ENCODE data around the gene MAPK1IP1L.

The MAPK1IP1L gene

DNA sequence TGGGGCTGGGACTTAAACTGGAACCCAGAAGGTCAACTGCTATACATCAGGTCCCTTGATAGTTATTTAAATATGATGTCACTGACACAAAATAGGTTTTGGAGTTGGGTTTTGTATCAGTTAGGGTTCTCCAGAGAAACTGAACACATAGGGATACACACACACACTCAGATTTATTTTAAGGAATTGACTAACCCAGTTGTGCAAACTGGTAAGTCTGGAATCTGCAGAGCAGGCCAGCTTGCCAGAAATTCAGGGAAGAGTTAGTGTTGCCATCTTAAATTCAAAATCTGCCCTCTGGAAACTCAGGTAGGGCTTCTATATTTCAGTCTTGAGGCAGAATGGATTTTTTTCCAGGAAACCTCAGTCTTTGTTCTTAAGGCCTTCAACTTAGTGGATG, 36.9 kb downstream of the MAPK1IP1L start:
- no peaks in the 10 kb centered on the region for H3K27me3 ChIP-seq
- no peak overlapping the region for H3K9ac ChIP-seq
- no peak for TF ChIP-seq Cebpa-rat (IDR thresholded peaks at IDR 0.05)
- 0 out of 2 replicates have a peak, but pooled peaks cover 4% of the 10 kb centered on the region for H3K9me3 ChIP-seq
- H3K4me3 ChIP-seq: no peak overlapping the region
- no peak overlapping the region for H3K4me2 ChIP-seq
- H3K27ac ChIP-seq: no peak overlapping the region
- no peaks in the 10 kb centered on the region for H3K4me1 ChIP-seq
- no peaks in the 10 kb centered on the region for H3K36me3 ChIP-seq
- H4K20me1 ChIP-seq: no peaks in the 10 kb centered on the region

DNA sequence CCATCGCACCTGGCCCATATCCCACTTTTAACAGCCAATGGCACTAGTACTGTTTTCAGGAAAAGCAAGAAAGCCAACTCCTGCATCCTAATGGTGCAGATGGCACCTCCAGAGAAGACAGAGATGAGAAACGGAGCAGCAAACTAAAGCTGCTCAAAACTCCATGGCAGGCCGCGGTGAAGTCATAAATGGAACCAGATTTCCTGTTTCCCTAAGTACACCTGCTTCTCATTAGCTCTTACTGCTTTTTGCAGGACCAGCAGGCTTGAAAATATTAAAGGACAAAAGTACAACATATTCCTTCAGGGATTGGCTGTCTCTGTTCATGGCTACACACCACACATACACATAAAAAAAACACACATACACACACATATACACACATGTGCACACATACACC, 40.9 kb downstream of the MAPK1IP1L start:
- no peak overlapping the region for H3K4me2 ChIP-seq
- no peaks in the 10 kb centered on the region for H4K20me1 ChIP-seq
- no peak for TF ChIP-seq Cebpa-rat (IDR thresholded peaks at IDR 0.05)
- no peak overlapping the region for H3K4me3 ChIP-seq
- H3K4me1 ChIP-seq: no peaks in the 10 kb centered on the region
- no peak overlapping the region for H3K27ac ChIP-seq
- no peaks in the 10 kb centered on the region for H3K36me3 ChIP-seq
- no peak overlapping the region for H3K9ac ChIP-seq
- no peaks in the 10 kb centered on the region for H3K9me3 ChIP-seq
- H3K27me3 ChIP-seq: no peaks in the 10 kb centered on the region

DNA sequence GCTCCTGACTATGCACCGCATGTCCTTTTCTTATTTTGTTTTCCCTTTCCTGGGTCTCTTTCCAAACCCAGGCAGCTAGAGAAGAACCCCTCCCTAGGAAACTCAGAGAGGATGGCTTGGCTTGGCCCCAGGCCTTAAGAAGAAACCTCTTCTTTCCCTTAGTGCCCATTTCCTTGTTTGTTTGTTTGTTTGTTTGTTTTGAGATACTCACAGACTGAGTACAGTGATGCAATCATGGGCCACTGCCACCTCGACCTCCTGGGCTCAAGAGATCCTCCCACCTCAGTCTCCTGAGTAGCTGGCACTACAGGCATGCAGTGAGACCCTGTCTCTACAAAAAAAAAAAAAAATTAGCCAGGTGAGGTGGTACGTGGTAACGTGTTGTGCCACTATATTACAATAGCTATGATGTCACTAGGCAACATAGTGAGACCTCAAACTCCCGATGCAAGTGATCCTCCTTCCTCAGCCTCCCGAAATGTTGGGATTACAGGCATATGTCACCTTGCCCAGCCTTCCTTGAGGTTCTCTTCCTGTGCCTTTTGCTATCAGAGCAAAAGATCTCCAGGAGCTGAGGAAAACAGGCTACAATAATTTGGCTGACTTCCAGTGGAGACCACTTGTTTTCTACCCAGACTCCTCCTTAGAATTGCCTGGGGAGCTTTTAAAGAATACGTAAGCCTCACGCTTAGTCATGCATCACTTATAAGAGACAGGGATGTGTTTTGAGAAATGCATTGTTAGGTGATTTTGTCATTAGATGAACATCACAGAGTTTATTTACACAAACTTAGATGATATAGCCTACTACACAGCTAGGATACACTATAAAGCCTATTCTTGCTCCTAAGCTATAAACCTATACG, 43.1 kb downstream of the MAPK1IP1L start:
- Histone ChIP-seq H3K4me1 (peaks cover 8% of the 10 kb centered on the region), H3K9ac (no peak overlapping the region), H4K20me1 (no peaks in the 10 kb centered on the region), H3K27ac (no peak overlapping the region), H3K4me2 (no peak overlapping the region), H3K36me3 (no peaks in the 10 kb centered on the region), H3K27me3 (no peaks in the 10 kb centered on the region), H3K4me3 (no peak overlapping the region), H3K9me3 (no peaks in the 10 kb centered on the region)
- no peak for TF ChIP-seq Cebpa-rat (IDR thresholded peaks at IDR 0.05)

DNA sequence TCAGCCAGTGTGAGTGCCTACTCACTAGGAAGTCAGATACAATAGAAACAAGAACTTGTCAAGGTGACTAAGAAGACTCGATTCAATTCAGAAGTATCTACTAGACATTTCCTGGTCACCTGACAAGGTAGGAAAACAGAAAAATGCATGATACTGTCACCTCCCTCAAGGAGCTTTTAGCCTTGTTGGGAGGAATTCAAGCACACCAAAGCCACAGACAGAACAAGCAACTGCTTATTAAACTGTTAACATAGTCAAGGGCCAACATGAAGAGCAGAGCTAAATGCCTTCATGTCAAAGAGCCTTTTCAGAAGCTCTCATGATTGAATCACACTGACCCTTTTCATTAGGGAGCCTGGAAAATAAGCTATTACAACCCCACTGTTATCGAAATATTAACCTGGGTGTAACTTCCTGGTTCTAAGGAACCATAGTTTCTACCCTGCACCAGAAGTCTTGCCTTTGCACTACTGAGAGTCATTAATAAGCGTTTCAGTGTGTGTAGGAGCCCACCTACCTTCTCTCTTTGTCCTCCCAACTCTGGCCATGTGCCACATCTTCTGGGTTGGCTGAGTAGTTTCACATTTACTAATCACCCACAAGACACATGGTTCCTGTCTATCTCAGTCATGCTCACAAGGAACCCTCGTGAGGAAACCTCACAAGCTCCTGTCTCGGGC, 46.6 kb downstream of the MAPK1IP1L start:
- no peak overlapping the region for H3K9ac ChIP-seq
- no peak overlapping the region for H3K27ac ChIP-seq
- no peak overlapping the region for H3K4me3 ChIP-seq
- no peaks in the 10 kb centered on the region for H3K9me3 ChIP-seq
- no peaks in the 10 kb centered on the region for H4K20me1 ChIP-seq
- H3K27me3 ChIP-seq: no peaks in the 10 kb centered on the region
- H3K4me1 ChIP-seq: peaks cover 23% of the 10 kb centered on the region
- H3K36me3 ChIP-seq: no peaks in the 10 kb centered on the region
- H3K4me2 ChIP-seq: peak overlapping the region; percentile 12; the same call in 1 of the 2 replicates
- no peak for TF ChIP-seq Cebpa-rat (IDR thresholded peaks at IDR 0.05)

DNA sequence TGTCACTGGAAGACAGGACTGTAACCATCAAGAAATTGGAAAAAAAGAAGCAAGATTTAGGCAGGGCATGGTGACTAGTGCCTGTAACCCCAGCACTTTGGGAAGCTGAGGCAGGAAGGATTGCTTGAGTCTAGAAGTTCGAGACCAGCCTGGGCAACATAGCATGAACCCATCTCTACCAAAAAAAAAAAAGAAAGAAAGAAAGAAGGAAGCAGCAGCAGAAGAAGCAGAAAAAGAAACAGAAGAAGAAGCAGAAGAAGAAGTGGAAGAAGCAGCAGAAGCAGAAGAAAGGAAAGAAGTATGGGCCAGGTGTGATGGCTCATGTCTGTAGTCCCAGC, 47.1 kb downstream of the MAPK1IP1L start:
- H3K9me3 ChIP-seq: no peaks in the 10 kb centered on the region
- TF ChIP-seq Cebpa-rat (IDR thresholded peaks at IDR 0.05): no peak
- H3K9ac ChIP-seq: no peak overlapping the region
- no peak overlapping the region for H3K27ac ChIP-seq
- peaks cover 28% of the 10 kb centered on the region for H3K4me1 ChIP-seq
- peak overlapping the region; percentile 12; the same call in 1 of the 2 replicates for H3K4me2 ChIP-seq
- no peaks in the 10 kb centered on the region for H3K27me3 ChIP-seq
- no peaks in the 10 kb centered on the region for H4K20me1 ChIP-seq
- no peak overlapping the region for H3K4me3 ChIP-seq
- H3K36me3 ChIP-seq: no peaks in the 10 kb centered on the region

DNA sequence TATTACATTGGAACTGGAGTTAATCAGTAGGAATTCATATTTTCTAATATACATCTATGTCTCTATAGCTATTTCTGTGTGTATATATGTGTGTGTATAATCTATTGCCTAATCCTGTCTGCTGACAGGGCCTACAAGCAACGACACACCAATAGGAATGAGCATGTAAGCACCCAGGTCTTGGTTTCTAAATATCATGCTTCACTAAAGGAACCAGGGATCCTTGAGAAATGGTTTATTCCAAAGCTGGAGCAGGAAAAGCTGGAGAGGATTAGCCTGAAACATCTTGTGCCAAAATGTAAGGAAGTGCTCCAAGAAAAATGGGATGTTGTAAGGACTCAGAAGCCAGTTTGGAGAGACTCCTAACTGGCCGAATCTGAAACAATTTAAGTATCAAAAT, 48.3 kb downstream of the MAPK1IP1L start:
- no peak overlapping the region for H3K4me3 ChIP-seq
- H3K27ac ChIP-seq: no peak overlapping the region
- H3K9me3 ChIP-seq: peaks cover 6% of the 10 kb centered on the region
- TF ChIP-seq Cebpa-rat (IDR thresholded peaks at IDR 0.05): no peak
- H3K4me1 ChIP-seq: peaks cover 38% of the 10 kb centered on the region
- H3K4me2 ChIP-seq: no peak overlapping the region
- no peaks in the 10 kb centered on the region for H3K36me3 ChIP-seq
- no peaks in the 10 kb centered on the region for H3K27me3 ChIP-seq
- no peaks in the 10 kb centered on the region for H4K20me1 ChIP-seq
- H3K9ac ChIP-seq: no peak overlapping the region

DNA sequence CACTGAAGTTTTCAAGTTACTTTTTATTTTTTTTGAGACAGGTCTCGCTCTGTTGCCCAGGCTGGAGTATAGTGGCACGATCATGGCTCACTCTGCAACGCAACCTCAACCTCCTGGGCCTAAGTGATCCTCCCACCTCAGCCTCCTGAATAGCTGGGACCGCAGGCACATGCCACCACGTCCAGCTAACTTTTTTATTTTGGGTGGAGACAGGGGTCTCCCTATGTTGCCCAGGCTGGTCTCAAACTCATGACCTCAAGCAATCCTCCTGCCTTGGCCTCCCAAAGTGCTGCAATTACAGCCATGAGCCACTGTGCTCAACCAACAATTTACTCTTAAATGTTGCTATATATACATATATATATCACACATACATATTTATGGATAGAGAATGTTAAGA, 50.3 kb downstream of the MAPK1IP1L start:
- Histone ChIP-seq H3K4me2 (peak overlapping the region; percentile 48), H3K9me3 (peaks cover 6% of the 10 kb centered on the region), H3K4me3 (no peak overlapping the region), H3K27me3 (no peaks in the 10 kb centered on the region), H3K4me1 (peaks cover 38% of the 10 kb centered on the region), H3K27ac (no peak overlapping the region), H3K9ac (no peak overlapping the region), H4K20me1 (no peaks in the 10 kb centered on the region), H3K36me3 (no peaks in the 10 kb centered on the region)
- no peak for TF ChIP-seq Cebpa-rat (IDR thresholded peaks at IDR 0.05)

DNA sequence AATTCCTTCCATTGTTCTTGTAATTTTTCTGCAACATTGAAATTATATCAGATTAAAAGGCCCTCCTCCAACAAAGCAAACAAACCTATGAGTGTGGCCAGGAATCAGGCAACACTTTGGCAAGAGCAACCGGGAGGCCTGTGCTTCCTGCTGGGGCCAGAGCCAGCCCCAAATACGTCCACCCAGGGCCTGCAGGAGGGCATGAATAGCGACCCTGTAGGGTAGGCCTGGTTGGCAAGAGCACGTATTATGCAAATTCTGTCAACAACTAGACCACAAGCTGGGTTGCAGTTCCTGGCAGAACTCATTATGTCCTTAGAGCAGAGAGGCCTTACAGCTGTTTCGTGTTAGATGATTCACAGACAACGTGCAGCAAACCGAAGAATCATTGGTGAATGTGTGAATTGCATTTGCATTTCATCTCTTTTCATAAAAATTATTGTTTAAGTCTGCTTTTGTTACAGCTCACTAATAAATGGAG, 50.7 kb downstream of the MAPK1IP1L start:
- H3K27ac ChIP-seq: no peak overlapping the region
- peaks cover 38% of the 10 kb centered on the region for H3K4me1 ChIP-seq
- H3K4me3 ChIP-seq: no peak overlapping the region

DNA sequence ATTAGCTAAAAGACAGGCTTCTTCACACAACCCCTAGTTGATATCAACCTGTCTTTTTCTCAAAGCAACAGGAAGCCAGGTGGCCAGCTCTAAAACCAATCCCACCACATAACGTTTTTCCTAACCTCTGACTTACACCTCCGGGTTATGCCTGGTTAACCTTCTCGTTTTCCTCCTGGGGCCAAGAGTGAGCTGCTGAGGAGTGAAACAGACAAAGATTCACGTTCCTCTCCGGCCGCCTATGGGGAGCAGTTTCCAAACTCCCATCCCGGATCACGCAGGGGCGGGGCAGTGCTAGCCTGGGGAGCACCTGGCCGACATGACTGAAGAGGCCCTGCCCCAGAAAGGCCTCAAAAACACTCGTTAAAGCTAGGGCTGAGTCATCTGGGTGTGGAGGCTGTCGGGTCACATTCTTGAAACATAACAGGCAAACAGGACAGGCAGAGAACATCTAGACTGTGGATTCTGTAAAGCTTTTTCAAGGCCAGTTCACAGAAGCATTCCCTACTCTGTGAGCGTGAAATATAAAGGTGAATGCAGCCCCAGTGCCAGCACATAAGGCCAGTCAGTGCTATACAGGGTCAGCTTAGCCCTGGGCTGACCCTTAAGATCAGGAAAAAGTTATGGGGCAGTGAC, 51.7 kb downstream of the MAPK1IP1L start:
- Histone ChIP-seq H4K20me1 (no peaks in the 10 kb centered on the region), H3K4me3 (no peak overlapping the region), H3K4me1 (peaks cover 43% of the 10 kb centered on the region), H3K36me3 (no peaks in the 10 kb centered on the region), H3K4me2 (peak overlapping the region; percentile 48), H3K27ac (no peak overlapping the region), H3K9me3 (peaks cover 6% of the 10 kb centered on the region), H3K9ac (no peak overlapping the region), H3K27me3 (no peaks in the 10 kb centered on the region)
- TF ChIP-seq Cebpa-rat (IDR thresholded peaks at IDR 0.05): no peak

More for the DNA sequence above, 50.7 kb downstream of the MAPK1IP1L start:
- peaks cover 6% of the 10 kb centered on the region for H3K9me3 ChIP-seq
- H3K27me3 ChIP-seq: no peaks in the 10 kb centered on the region
- H3K9ac ChIP-seq: no peak overlapping the region
- no peaks in the 10 kb centered on the region for H4K20me1 ChIP-seq
- no peak for TF ChIP-seq Cebpa-rat (IDR thresholded peaks at IDR 0.05)
- H3K4me2 ChIP-seq: peak overlapping the region; percentile 48
- no peaks in the 10 kb centered on the region for H3K36me3 ChIP-seq
